ENCODE data around the gene DHRS1.
"Not testable (repeated sequence)": the region's sequence is repeated elsewhere in the genome, so short reads cannot be mapped to it uniquely, and the experiment has no call there.

Gene DHRS1

DNA sequence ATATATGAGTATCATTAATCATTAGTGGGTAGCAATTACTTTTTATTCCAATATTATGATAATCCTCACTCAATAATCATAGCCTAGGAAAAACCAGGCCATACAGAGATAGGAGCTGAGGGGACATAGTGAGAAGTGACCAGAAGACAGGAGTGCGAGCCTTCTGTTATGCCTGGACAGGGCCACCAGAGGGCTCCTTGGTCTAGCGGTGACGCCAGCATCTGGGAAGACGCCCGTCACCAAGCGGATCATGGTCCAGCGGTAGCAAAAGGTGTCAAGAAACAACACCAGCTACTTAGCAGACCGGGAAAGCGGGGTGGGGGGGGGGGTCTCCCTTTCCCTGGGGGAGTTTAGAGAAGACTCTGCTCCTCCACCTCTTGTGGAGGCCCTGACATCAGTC lies 28.3 kb upstream of the DHRS1 start:
- DNase-seq (ENCODE audit: low read depth, low spot score), result not testable (repeated sequence)

DNA sequence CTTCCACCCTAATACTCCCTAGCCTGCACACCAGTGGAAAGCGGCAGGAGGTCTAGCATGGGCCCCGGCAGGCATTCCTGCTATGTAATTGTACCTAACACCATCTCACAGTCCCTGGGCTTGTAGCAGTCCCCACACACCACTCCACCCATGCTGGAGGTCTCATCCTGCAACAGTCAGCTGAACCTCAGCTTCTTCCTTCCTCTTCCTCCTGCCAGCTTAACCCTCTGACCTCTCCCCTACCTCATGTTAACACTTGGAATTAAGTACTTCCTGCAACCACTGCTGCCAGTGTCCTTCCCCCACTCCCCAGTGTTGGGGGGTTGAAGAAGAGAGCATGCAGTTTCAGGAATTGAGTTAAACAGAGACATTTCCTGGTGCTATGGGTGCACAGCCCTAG lies 27.7 kb upstream of the DHRS1 start:
- DNase-seq (ENCODE audit: low read depth, low spot score), result no peak

DNA sequence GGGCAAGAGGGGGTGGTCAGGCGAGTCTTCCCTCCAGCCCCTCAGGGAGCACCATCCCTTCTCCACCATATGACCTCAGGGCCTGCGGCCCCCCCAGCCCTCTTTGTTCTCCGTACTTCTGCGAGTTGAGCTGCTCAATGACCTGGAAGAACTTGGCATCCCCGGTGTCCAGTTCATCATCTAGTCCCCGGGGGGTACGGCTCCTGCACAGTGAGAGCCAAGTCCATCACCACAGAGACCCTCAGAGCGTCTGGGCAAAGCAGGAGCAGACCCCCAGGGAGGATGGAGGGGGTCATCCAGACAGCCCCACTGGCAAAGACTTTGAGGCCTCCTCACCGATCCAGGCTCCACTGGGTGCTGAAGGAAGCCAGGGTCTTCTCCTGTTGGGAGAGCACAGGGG lies 26.4 kb upstream of the DHRS1 start:
- no peak for DNase-seq (ENCODE audit: low read depth, low spot score)

DNA sequence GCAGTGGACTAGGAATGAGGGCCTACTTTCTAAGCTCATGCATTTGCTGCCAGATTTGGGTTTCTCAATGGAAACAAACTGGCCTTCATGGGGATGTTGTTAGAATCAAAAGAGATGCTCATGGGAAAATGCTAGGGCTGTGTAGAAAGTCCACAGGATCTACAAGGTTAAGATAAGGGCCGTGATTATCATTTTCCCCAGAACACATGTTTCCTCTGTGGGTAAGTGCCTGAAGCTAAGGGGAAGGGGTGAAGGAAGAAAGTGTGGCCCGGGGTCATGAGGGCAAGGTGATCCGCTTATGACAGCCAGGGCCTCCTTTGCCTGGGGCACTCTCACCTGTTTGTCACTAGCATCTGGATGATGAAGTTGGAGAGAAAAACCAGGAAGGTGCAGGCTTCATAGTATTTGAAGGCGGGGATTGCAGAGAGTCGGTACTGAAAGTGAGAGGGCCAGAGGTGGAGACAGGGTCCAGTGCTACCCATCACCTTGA lies 25.5 kb upstream of the DHRS1 start:
- no peak for DNase-seq (ENCODE audit: low read depth, low spot score)

DNA sequence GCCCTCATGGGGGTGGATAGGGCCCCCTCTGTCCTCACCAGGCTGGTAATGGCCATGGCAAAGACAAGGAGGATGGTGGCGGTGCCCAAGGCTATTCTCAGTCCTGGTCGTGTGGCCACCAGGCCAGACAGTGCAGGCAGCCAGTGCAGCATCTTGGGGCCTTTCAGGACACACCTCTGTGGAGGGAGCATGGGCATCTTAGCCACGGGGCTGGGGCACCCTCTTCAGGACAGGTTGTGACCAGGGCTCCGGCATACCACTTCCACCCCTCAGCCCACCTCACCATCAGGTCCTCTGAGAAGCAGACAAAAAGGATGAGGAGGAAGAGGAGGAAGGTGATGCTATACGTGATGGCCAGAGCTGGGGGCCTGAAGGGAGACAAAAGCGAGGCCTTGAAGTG lies 24.4 kb upstream of the DHRS1 start:
- DNase-seq (ENCODE audit: low read depth, low spot score), result no peak

DNA sequence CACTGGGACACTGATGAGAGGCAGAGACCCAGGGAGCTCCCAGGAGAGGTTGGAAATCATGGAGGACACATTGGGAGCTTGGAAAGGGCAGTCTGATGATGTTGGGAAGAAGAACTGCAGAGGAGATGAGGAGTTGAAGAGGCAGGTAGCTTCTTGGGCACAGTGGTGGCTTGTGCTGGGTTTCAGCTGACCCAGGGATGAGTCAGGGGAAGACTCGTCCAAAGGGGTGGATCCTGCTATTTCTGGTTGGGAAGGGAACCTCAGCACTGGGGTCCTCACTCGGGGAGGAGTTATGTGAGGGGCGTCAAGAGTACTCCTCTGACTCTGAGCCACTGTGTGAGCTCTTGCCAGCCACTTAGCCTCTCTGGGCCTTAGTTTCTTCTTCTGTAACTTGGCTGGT lies 23.8 kb upstream of the DHRS1 start:
- DNase-seq (ENCODE audit: low read depth, low spot score), result no peak

DNA sequence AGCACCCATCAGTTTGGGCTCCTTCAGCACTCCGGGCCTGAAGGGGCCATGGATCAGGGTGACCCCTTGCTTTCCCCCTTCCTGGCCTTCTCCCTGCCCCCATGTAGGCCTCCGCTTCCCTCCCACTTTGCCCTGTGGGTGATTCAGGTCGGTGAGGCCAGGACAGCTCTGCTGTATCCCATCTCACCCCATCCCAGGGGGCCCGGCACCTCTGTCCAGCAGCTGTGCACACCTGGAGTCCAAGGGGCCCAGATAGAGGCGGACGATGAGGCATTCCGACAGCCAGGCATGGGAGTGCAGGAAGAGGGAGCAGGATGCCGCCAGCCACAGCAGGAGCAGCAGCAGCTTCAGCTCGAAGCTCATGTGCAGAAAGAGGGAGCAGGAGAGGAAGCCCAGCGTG lies 23.1 kb upstream of the DHRS1 start:
- no peak for DNase-seq (ENCODE audit: low read depth, low spot score)

DNA sequence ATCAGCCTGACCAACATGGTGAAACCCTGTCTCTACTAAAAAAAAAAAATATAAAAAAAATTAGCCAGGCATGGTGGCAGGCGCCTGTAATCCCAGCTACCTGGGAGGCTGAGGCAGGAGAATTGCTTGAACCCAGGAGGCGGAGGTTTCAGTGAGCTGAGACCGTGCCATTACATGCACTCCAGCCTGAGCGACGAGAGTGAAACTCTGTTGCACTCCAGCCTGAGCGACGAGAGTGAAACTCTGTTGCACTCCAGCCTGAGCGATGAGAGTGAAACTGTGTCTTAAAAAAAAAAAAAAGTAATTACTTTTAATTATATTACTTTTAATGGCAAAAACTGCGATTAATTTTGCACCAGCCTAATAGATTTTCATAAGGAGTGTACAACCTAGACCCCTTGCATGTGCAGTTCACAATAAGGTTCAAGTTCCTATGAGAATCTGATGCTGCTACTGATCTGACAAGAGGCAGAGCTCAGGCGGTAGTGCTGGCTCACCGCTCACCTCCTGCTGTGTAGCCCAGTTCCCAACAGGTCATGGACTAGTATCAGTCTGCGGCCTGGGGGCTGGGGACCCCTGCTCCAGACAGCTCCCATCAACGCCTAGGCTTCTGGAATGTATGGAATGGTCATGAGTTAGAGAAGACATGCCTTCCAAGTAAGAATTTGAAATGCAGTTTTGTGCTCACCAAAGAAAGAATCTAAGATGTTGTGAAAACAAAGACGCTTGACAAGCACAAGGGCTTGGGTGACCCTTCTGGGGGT lies 21.8 kb upstream of the DHRS1 start:
- no peak for DNase-seq (ENCODE audit: low read depth, low spot score)

DNA sequence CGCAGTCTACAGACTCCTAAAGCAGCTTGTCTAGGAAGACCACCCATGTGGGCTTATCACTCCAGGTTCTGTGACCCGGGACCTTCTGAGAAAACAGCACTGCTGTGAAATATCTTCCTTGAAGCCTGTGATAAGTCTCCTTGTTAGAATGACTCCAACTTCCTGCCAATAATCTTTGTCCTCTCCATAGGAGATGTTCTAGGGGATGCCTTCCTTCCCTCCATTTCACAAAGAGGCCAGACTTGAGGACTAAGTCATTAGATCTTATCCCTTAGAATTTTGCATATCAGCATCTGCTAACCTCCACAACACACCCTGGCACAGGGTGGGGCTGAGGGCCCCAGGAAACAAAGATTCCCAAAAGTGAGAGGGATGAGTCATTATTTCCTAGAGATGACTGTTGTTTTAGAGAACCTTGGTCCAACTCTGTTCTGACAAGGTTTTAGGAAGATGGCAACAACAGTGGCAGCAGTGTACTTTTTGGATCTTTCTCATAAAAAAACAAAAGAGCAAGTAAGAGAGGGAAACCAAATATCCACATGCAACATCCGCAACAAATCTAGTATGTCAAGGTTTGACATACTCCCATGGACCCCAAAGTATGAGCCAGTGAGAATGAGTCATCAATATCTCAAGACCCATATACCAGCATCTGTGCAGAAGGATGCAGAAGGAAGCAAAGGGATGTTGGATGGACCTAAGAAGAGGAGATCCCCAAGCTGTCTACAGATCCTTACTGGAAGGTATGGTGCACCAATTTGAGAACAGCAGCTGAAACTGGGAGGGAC lies 17.8 kb upstream of the DHRS1 start:
- no peak for DNase-seq (ENCODE audit: low read depth, low spot score)

DNA sequence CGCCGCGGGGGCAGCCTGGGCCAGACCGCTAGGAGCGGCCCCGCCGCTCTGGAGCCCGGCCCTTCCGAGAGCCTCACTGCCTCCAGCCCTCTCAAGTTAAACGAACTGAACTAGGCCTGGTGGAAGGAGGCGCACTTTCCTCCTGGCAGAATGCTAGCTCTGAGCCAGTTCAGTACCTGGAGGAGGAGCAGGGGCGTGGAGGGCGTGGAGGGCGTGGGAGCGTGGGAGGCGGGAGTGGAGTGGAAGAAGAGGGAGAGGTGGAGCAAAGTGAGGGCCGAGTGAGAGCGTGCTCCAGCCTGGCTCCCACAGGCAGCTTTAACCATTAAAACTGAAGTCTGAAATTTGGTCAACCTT lies 17.0 kb upstream of the DHRS1 start:
- no peak for DNase-seq (ENCODE audit: low read depth, low spot score)

DNA sequence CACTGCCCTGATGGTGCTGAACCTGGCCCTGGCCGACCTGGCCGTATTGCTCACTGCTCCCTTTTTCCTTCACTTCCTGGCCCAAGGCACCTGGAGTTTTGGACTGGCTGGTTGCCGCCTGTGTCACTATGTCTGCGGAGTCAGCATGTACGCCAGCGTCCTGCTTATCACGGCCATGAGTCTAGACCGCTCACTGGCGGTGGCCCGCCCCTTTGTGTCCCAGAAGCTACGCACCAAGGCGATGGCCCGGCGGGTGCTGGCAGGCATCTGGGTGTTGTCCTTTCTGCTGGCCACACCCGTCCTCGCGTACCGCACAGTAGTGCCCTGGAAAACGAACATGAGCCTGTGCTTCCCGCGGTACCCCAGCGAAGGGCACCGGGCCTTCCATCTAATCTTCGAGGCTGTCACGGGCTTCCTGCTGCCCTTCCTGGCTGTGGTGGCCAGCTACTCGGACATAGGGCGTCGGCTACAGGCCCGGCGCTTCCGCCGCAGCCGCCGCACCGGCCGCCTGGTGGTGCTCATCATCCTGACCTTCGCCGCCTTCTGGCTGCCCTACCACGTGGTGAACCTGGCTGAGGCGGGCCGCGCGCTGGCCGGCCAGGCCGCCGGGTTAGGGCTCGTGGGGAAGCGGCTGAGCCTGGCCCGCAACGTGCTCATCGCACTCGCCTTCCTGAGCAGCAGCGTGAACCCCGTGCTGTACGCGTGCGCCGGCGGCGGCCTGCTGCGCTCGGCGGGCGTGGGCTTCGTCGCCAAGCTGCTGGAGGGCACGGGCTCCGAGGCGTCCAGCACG lies 16.4 kb upstream of the DHRS1 start:
- DNase-seq (ENCODE audit: low read depth, low spot score), result no peak

DNA sequence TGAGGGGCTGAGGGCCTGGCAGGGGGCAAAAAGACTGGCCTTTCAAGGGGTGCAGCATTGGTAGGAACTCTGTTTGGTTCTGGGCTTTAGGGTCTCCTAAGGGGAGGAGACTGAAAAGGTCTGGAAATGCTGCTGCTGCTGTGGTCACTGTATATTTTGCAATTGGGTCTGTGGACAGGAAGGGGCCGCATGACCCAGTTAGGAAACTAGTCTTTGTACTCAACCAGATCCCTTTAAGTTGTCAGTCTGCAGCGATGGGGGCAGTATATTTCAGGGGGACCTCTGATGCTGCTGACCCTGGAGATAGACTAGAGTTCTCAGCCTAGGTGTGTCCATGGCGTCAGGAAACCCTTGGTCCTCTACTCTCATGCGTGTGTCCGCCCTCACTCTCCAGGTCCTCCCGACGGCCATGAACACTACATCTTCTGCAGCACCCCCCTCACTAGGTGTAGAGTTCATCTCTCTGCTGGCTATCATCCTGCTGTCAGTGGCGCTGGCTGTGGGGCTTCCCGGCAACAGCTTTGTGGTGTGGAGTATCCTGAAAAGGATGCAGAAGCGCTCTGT lies 15.7 kb upstream of the DHRS1 start:
- DNase-seq (ENCODE audit: low read depth, low spot score), result no peak

DNA sequence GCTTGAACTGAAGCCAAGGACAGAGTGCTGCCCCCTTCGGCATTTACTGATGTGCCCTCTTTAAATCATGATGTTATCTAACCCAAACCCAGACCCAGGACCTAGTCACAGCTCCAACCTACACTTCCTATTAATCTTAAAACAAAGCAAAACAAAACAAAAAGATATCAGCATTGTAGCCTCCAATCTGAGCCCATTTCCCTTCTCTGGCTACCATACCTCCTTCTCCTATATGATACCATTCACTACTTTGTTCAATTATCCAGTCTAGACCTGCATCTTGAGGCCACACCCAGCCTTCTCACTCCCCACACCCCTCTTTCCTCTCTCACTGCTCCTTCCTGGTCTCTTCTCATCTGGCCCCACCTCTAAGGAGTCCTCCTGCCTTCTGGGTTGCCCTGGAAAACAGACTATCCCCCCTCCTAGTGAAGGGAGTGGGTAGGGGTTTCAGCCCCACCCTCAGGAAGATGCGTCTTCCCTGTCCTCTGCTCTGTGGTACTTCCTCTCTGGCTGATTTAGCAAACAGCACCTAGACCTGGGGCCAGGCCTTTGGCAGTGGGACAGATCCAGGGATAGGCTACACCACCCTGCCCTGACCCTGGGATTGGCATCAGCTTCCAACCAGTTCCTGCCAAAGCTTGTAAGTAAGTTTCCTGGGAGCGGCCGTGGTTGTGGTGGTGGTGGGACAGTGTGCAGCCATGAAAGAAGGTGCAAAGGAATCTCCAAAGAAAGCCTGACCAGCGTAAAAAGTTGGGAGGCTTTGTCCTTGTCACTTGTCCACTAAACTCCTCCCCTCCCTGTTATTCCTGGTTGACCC lies 15.0 kb upstream of the DHRS1 start:
- no peak for DNase-seq (ENCODE audit: low read depth, low spot score)

DNA sequence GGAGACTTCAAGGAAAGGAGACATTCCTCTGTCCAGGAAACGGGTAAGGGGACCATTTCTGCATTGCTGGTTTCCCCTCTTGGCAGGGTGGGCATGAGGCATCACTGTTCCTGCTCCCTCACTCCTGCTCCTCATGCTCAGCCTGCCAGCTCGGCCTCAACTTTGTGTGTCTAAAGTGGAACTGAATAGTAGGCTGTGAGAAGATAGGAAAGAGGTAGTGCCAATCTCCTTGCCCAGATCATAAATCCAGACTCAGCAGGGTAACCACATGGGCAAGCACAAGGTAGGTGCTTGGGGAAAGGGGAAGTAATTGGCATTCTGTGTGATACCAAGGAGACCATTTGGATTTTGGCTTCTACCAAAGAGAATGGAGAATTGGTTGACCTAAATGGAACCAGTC lies 14.3 kb upstream of the DHRS1 start:
- DNase-seq (ENCODE audit: low read depth, low spot score), result no peak

DNA sequence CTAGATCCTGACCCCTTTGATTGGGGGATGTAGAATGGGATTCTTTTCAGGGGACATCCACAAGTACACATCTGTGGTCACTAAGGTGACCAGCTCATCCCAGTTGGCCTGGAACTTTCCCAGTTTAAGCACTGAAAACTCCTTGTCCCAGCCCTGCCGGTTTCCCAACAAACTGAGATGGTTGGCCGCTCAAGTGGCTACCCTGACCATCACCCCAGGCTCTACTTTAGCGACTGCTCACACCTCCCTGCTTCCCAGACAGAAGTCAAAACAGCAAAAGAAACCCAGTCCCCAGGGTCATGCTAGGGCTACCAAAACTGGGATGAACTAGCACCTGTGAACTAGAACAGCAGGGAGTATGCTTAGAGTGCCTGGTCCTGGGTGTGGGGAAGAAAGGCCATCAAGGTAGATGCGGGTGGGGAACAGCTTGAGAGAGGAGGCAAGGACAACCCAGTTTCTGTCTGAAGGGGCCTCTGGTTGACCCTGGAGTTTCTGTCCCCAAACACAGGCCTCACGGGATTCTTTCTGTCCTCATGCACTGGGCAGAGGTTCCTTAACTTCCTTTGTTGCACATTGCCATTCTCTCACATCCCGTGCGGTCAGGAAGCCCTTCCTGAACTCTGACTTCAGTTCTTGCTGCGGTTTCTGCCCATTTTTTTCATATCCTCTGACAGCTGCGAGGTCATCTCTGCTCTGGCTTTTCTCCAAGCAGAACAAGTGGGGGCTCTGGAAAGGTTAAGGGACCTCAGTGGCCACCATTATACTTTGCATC lies 13.3 kb upstream of the DHRS1 start:
- DNase-seq (ENCODE audit: low read depth, low spot score), result no peak

DNA sequence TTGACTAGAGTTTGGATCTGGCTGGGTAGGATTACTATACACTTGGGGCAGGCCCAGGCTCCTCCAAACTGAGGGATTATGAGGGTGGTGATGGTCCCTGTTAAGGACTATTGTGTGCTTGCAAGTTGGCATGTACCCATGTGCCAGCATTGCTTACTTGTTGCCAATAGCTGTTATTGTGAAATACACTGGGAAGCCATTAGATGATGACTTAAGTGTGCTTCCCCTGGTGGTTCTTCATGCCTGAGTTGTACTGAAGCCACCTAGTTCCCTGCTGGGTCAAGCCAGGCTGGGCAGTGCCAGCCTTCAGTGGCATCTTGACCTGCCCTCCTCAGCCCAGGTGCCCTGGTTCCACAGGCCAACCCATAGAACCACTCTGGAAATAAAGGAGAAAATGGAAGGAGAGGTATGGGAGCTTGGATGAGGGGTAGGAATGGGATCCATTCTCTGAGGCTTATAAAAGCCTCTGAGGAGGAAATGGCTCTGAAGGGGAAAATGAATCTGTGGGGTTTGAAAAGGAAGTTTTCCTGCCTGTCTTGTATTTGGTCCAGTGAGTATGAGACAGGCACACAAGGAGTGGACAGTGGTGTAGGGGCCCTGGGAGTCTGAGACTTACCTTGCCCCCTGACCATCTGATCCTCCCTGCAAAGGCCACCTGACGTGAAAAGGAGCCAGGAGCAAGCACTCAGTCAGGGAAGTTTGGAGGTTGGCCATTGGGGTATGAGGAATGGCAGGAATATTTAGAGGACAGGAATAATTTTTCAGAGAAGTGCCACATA lies 12.4 kb upstream of the DHRS1 start:
- DNase-seq (ENCODE audit: low read depth, low spot score), result no peak

DNA sequence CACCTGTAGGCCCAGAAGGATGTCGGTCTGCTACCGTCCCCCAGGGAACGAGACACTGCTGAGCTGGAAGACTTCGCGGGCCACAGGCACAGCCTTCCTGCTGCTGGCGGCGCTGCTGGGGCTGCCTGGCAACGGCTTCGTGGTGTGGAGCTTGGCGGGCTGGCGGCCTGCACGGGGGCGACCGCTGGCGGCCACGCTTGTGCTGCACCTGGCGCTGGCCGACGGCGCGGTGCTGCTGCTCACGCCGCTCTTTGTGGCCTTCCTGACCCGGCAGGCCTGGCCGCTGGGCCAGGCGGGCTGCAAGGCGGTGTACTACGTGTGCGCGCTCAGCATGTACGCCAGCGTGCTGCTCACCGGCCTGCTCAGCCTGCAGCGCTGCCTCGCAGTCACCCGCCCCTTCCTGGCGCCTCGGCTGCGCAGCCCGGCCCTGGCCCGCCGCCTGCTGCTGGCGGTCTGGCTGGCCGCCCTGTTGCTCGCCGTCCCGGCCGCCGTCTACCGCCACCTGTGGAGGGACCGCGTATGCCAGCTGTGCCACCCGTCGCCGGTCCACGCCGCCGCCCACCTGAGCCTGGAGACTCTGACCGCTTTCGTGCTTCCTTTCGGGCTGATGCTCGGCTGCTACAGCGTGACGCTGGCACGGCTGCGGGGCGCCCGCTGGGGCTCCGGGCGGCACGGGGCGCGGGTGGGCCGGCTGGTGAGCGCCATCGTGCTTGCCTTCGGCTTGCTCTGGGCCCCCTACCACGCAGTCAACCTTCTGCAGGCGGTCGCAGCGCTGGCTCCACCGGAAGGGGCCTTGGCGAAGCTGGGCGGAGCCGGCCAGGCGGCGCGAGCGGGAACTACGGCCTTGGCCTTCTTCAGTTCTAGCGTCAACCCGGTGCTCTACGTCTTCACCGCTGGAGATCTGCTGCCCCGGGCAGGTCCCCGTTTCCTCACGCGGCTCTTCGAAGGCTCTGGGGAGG lies 11.3 kb upstream of the DHRS1 start, which contains the start of gene LTB4R:
Gene LTB4R, plus strand, starts transcription at position 857 of the 959 bp plus-strand sequence. CDS start 4,150 bp downstream, outside the sequence.
- no peak for DNase-seq (ENCODE audit: low read depth, low spot score)

DNA sequence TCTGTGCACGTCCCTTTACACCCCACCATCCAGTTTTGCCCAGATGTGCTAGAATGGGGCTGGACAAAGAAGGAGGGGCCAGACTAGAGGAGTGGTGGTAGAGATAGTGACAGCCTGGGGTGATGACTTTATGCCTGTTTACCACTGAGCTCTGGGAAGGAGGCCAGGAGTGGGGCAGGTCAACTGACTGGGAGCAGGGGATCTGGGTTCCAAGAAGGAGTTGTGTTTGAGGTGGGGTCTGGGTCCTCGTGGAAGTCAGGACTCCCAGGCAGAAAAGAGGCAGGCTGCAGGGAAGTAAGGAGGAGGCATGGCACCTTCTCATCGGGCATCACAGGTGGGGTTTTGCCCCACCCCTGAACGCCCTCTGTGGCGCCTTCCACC lies 10.7 kb upstream of the DHRS1 start:
- no peak for DNase-seq (ENCODE audit: low read depth, low spot score)
